ENCODE data around the gene CIAO3.
"Not testable (repeated sequence)": the region's sequence is repeated elsewhere in the genome, so short reads cannot be mapped to it uniquely, and the experiment has no call there.

CIAO3 gene

DNA sequence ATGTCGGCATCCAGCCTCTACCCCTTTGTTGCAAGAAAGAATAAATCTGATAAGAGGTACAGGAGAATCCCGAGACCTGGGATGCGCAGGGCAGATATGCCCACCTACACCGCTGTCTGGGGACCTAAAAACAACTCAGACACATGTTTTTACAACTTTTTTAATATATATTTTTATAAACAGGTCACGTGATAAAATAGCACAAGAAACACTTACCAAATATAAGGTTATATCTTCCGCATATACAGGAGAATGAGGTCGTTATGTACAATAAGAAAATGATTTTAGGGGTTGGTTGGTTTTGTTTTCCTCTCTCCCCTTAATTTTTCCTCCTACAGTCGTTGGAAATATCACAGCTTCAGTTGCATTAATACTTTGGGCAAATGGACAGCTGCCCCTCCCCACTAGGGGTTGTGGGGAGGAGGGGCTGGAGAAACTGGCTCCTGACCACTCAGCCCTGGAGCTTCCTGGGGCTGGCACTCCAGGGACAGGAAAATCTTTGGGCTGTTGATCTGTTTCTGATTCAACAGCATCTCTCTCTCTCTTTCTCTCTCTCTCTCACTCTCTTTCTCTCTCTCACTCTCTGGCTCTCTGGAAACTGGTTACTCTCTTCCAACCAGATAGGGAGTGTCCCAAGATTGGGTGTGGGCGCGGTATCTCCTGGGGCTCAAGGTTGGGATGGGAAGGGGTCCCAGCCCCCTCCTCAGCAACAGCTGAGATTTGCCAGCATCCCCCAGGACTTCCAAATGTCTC, 48.3 kb downstream of the CIAO3 start:
- DNase-seq (ENCODE audit: low spot score): no peak

DNA sequence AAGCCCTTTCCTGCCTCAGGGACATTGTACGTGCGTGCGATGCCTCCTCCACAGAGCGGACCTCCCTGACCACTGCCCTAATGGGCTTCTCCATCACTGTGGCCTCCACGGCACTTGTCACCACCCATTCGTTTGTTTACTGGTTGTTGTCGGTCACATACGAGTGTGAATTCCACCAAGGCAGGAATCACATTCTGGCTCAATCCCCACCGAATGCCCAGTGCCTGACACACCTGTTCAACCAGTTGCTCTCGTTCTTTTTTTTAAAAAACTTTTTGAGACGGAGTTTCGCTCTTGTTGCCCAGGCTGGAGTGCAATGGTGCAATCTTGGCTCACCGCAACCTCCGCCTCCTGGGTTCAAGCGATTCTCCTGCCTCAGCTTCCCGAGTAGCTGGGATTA, 49.6 kb downstream of the CIAO3 start:
- not testable (repeated sequence) for DNase-seq (ENCODE audit: low spot score)

DNA sequence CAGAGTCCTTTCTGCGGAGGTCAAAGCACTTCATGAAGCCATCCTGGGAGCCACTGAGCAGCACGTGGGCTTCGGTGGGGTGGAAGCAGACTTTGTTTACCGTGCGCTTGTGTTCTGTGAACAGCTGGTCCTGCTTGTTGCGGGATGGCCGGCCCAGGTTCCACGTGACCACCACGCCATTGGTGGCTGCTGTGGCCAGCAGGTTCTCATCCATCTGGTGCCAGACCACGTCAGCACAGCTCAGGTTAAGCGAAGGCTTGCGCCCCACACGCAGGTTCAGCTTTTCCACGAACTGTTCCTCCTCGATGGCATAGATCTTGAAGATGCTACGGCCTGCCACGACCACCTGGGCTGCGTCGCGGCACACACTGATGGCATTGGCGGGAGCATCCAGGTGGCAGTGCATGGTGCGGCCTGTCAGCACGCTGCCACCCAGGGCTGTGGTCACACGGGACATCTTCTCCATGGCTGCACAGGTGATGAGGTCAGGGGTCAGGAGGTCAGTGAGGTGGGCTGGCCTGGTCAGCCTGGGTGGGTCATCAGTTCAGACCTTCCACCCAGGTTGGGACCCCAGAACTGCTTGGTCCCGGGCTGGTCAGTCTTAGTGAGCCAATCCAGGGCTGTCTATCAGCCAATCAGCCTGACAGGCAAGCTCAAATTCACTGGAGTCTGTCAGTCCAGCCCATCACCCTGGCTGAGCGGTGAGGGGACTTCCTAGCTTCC, 51.5 kb downstream of the CIAO3 start:
- no peak for DNase-seq (ENCODE audit: low spot score)

DNA sequence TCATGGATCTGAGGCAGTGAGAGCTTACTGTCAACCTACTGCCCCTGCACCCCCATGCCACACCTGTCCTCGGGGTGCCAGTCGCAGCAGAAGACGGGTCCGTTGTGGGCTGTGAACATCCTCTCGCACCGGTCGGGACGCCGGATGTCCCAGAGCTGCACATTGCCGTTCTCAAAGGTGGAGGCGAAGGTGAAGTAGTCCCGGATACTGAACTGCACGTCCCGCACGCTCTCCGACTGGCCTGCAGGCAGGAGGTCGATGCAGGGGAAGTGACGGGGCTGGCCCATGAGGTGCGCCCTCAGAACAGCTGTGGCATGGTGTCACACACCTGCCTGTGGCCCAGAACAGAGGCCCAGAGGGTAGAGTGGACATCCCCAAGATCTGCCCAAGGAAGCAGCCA, 53.3 kb downstream of the CIAO3 start:
- no peak for DNase-seq (ENCODE audit: low spot score)

DNA sequence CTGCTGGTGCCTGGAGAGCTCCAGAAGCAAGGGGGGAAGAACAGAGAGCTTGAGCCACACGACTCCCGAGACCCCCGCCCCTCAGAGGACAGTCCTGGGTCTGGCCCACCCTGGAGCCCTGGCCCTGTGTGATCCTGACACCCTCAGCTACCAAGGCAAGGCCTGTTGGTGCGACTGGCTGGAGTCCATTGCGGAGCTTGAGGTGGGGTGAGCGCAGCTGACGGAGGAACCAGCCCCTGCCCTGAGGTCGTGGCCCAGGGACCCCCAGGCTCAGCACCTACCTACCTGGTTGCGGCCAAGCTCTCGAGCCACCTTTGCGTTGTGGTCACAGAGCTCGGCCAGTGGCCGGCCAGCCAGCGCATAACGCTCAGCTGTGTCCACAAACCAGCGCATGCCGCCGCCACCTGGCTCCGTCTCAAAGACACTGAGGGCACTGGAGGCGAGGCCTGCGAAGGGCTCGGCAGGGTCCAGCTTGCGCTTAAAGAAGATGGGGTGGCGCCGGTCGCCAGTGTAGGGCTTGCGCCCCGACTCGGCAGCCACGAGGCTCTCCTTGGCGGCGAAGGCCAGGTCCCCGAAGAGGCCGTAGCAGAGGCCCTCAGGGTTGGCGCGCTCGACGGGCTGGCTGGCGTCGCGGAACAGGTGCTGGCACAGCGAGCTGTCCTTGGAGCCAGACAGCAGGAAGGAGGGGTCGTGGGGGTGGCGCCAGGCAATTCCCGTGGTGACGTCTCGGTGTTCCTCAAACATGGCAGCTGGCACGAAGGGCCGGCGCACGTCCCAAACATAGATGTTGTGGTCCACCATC, 54.1 kb downstream of the CIAO3 start:
- no peak for DNase-seq (ENCODE audit: low spot score)

DNA sequence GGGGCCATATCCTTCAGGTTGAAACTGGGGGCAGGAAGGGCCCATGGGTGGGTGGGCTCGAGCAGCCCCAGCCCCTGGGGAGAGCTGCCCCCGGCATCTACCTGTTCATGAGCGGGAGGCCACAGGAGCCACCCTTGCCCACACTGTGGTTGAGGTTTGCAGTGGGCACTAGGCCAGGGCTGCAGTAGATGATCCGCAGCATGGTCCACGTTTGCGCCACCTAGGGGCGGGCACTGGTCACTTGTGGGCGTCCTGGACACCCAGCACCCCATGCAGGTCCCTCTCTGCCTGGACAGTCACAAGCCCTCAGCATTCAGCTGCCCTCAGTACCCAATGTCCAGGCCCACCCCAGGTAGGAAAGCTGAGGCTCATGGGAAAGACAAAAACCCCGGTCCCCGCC, 54.8 kb downstream of the CIAO3 start:
- peak; percentile 69 for DNase-seq (ENCODE audit: low spot score)

DNA sequence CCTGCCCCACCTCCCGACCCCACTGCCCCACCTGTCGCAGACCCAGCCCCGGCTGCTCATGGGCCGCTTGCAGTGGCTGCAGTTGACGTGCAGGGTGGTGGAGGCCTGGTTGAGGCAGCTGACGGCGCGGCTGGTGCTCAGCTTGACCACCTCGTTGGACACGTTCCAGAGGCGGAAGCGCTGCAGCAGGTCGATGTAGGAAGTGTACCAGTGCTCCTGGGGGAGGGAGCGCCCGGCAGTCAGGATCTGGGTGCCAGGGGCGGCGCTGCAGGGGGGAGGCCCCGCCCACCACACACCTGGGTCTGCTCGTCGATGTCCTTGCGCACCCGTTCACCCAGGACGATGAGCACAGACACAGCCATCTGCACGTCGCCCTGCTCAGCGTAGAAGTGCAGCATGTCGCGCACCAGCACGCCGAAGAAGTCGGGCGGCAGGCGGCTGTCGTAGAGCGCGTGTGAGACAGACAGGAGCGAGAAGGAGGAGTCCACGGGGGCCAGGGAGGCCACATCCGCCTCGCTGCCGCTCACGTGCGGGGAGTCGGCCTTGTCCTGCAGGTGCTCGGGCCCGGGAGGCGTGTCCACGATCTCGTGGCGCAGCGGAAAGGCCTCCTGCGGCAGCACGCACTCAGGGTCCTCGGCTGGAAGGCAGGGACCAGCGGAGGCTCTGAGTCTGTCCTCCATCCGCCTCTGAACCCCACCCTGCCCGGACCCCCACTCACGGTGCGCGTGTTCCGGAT, 55.7 kb downstream of the CIAO3 start:
- no peak for DNase-seq (ENCODE audit: low spot score)

DNA sequence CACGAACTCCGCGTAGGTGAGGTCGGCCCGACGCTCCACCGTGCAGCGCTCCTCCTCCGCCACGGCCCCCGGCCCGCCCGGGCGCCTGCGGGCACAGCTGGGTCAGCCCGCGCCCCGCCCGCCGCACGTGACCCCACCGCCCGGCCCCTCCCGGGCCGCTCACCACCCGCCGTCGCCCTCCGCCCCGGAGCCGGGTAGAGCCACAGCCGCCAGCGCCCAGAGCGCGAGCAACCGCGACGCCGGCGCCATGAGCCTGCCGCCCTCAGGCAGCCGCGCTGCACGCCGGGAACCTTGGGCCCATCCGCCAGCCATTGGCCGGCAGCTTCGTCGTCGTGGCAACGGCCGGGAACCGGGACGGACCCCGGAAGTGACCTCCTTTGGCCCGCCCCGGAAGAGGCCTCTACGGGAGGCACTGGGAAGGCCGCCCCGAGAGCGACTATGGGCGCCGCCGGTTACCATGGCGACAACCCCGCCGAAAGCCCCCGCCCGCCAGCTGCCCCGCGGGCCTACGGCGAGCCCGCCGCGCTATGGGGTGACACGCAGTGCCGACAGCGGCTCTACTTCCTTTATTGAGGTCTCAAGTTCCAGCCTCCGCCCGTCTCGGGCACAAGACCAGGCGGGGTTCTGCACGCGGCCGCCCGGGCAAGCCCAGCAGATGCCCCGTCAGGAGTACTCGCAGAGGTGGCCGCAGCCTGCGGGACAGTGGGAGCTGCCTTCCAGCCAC, 56.6 kb downstream of the CIAO3 start, which contains the start of gene JMJD8:
TSS of gene JMJD8 (minus strand) at position 264 of the 724 bp plus-strand sequence. CDS start at position 249, 15 bp downstream.
- DNase-seq (ENCODE audit: low spot score): peak; percentile 95

DNA sequence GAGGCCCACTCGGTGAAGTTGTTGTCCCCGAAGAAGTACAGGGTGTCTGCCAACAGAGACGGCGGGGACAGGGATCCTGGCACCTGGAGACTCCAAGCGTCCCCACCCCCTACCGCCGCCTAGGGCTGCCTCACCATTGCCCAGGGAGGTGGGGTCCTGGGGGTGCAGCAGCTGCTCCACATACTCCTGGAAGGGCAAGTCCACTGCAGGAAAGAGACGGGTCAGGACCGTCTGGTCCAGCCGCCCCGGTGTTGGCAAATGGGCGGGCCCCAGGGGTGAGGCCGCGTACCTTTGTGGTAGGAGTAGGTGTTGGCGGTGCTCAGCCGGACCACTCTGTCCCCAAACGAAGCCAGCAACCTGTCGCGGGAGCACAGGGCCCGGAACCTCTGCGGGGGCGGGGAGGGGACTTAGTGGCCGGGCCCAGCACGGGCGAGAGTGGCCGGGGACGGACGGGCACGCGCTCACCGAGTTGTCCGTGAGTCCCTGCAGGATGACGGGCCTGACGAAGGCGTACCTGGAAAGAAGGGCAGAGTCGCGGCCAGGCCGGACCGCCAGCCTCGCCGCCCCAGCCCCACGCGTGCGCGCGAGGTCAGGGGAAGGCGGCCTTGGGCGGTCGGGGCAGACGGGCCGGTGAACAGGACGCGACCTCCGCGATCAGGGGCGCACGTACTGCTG, 57.3 kb downstream of the CIAO3 start:
- no peak for DNase-seq (ENCODE audit: low spot score)

DNA sequence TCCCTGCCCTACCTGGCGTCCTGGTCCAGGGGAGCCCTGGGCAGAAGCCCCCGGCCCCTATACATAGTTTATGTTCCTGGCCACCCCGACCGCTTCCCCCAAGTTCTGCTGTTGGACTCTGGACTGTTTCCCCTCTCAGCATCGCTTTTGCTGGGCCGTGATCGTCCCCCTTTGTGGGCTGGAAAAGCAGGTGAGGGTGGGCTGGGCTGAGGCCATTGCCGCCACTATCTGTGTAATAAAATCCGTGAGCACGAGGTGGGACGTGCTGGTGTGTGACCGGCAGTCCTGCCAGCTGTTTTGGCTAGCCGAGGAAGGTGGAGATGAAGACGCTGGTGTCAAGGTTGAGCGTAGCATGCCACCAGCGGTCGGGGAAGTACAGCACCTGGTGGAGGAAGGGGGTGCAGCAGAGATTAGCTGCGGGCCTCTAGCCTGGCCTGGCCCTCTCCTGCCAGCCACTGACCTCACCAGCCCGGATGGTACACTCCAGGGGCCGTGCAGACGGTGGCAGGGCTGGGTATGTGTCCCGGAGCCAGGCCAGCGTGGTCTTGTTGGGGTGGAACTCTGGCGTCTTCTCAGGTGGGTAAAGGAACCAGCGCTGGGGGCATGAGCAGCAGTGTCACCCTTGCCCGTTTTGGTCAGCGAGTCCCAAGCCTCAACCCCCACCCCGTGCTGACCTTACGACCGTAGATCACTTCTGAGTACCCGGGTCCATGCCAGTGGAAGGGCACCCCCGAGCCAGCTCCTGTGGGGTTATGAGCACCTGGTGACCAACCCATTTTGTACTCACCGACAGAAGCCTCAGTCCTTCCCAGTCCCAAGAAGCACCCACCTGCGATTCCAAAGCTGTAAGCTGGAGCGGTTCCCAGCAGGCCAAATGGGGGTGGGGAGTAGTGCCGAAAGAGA, 58.1 kb downstream of the CIAO3 start:
- DNase-seq (ENCODE audit: low spot score): no peak

DNA sequence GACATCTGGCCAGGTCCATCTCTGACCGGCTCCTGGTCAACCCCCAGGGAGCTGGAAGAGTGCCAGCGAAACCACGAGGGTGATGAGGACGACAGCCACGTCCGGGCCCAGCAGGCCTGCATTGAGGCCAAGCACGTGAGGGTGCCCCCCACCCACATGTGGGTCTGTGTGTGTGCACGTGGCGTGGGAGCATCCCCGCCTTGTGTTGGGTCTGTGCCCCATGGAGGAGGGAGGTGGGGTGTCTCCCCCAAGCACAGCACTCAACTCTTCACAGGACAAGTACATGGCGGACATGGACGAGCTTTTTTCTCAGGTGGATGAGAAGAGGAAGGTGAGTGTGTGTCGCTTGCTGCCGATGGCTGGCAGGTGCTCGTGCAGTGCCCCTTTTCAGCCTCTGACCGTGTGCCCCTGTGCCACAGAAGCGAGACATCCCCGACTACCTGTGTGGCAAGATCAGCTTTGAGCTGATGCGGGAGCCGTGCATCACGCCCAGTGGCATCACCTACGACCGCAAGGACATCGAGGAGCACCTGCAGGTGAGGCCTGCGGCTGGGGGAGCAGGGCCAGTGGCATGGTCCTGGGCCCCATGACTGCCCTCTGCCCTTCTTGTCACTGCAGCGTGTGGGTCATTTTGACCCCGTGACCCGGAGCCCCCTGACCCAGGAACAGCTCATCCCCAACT, 58.9 kb downstream of the CIAO3 start:
- no peak for DNase-seq (ENCODE audit: low spot score)

DNA sequence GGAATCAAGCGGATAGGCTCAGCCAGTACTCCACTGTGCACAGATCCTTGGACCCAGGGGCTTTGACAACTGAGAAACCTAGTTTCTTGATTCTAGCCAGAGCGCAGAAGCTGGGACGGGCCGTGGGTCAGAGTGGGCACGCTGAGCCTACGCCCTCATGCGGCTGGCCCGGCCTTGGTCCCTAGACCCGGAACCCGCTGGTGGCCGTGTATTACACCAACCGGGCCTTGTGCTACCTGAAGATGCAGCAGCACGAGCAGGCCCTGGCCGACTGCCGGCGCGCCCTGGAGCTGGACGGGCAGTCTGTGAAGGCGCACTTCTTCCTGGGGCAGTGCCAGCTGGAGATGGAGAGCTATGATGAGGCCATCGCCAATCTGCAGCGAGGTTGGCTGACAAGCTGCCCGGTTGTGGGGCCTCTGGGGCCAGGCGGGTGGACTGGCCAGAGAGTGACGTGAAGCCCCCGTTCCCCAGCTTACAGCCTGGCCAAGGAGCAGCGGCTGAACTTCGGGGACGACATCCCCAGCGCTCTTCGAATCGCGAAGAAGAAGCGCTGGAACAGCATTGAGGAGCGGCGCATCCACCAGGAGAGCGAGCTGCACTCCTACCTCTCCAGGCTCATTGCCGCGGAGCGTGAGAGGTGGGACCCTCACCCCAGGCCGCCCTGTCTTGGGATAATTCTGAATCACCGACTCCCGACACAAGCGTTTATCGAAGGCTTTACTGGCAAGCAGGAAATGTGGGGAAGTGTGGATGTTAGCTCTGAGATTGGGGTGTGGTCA, 59.6 kb downstream of the CIAO3 start:
- peak; percentile 47 for DNase-seq (ENCODE audit: low spot score)

DNA sequence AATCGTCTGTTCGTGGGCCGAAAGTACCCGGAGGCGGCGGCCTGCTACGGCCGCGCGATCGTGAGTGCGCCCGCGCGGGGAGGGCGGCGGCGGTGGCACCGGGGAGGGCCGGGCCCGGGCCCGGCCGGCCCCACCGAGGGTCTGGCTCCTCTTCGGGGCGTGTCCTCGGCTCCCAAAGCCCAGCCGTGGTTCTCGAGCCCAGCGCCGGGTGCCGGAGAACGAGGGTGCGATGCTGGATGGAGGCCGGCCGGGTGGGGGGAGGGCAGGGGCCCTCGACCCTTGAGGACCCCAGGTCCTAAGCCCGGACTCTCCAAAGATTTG, 60.2 kb downstream of the CIAO3 start:
- peak; percentile 43 for DNase-seq (ENCODE audit: low spot score)

DNA sequence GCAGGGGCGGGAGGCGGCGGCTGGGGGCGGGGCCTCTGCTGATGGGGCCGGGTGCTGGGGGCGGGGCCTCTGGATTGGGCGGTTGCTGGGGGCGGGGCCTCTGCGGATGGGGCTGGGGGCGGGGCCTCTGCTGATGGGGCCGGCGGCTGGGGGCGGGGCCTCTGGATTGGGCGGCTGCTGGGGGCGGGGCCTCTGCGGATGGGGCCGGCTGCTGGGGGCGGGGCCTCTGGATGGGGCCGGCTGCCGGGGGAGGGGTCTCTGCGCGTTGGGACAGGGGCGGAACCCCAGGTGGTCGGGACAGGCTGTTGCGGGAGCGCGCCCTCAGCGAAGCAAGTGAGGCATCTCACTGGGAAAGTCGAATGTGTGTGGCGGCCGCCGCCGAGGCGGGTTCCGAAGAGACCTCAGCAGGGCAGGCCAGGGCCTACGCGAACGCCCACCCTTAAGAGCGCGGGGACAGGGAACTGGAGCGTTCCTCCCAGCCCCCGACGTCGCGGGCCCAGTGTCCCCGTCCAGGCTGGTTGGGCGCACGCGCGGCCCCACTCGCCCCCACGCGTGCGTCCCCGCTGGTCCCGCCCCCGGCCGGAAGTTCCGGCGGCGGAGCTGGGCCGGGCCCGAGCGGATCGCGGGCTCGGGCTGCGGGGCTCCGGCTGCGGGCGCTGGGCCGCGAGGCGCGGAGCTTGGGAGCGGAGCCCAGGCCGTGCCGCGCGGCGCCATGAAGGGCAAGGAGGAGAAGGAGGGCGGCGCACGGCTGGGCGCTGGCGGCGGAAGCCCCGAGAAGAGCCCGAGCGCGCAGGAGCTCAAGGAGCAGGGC, 60.8 kb downstream of the CIAO3 start, which contains the start of gene STUB1:
TSS of gene STUB1 (plus strand) at position 597 of the 811 bp plus-strand sequence. CDS start at position 713, 116 bp downstream.
- DNase-seq (ENCODE audit: low spot score): peak; percentile 94
